ENCODE measurements around the gene FMN1. TPM values are rescaled to one million over a fixed set of nuclear protein-coding genes. Genes with fewer than 3 reads are reported as not detected.
A peak's percentile ranks its signal among the peaks of the same experiment; 100 is the strongest.

FMN1 gene
- total RNA-seq, 2 donors from 2014 or later, result 5.4 to 9.4 TPM

GRCh38 chr15:33104212-33104611, 90.3 kb downstream of the FMN1 start:
- intact Hi-C loops (cut with DNase I), result no loop called here
- DNase-seq, result no peak
- ATAC-seq, result no peak

GRCh38 chr15:33101036-33101435, 93.5 kb downstream of the FMN1 start:
- no peak for ATAC-seq
- DNase-seq, result no peak
- intact Hi-C loops (cut with DNase I), result no loop called here

- intact Hi-C loops (cut with DNase I), result no loop called here
- DNase-seq (no peak), ATAC-seq (no peak)
These were observed 94.2 kb downstream of the FMN1 start for GRCh38 chr15:33100314-33100713.

GRCh38 chr15:33099739-33100138, 94.8 kb downstream of the FMN1 start:
- ATAC-seq (no peak), DNase-seq (no peak)
- intact Hi-C loops (cut with DNase I), result no loop called here

- intact Hi-C loops (cut with DNase I), result no loop called here
- DNase-seq (no peak), ATAC-seq (no peak)
These were observed 95.3 kb downstream of the FMN1 start for GRCh38 chr15:33099213-33099612.

GRCh38 chr15:33098094-33099058, 96.1 kb downstream of the FMN1 start:
- ATAC-seq, result no peak
- no peak for DNase-seq
- intact Hi-C loops (cut with DNase I), result no loop called here

- ATAC-seq (no peak), DNase-seq (no peak)
- intact Hi-C loops (cut with DNase I), result no loop called here
These were observed 98.4 kb downstream of the FMN1 start for GRCh38 chr15:33096134-33096533.

GRCh38 chr15:33095641-33096040, 98.9 kb downstream of the FMN1 start:
- DNase-seq, result no peak
- intact Hi-C loops (cut with DNase I), result no loop called here
- ATAC-seq, result no peak

- intact Hi-C loops (cut with DNase I), result no loop called here
- DNase-seq, result no peak
- ATAC-seq, result no peak
These were observed 100.2 kb downstream of the FMN1 start for GRCh38 chr15:33094336-33094735.

- ATAC-seq, result no peak
- no peak for DNase-seq
- intact Hi-C loops (cut with DNase I), result no loop called here
These were observed 101.3 kb downstream of the FMN1 start for GRCh38 chr15:33093222-33093621.

- no peak for ATAC-seq
- intact Hi-C loops (cut with DNase I), result no loop called here
- DNase-seq, result no peak
These were observed 102.4 kb downstream of the FMN1 start for GRCh38 chr15:33091983-33092693.

- DNase-seq (no peak), ATAC-seq (no peak)
- intact Hi-C loops (cut with DNase I), result loop anchor here in 1 of 2 donors (2.0 to 10.0 kb wide), 2 partner anchors 43 to 615 kb away; no protein-coding TSS in a partner anchor
These were observed 104.4 kb downstream of the FMN1 start for GRCh38 chr15:33089878-33090757.

GRCh38 chr15:33089165-33089877, 105.2 kb downstream of the FMN1 start:
- ATAC-seq (no peak), DNase-seq (no peak)
- intact Hi-C loops (cut with DNase I), result loop anchor here in 1 of 2 donors (2.0 to 10.0 kb wide), 2 partner anchors 43 to 615 kb away; no protein-coding TSS in a partner anchor

- no peak for DNase-seq
- ATAC-seq, result peak in 1 of 2 donors; percentile 47
- intact Hi-C loops (cut with DNase I), result loop anchor here in 1 of 2 donors (10.0 kb wide), 1 partner anchor 618 kb away; no protein-coding TSS in a partner anchor
These were observed 107.9 kb downstream of the FMN1 start for GRCh38 chr15:33086500-33087121.

- intact Hi-C loops (cut with DNase I), result loop anchor here in 1 of 2 donors (10.0 kb wide), 1 partner anchor 620 kb away; no protein-coding TSS in a partner anchor
- DNase-seq, result no peak
- no peak for ATAC-seq
These were observed 109.9 kb downstream of the FMN1 start for GRCh38 chr15:33084661-33085060.

- ATAC-seq (no peak), DNase-seq (no peak)
- intact Hi-C loops (cut with DNase I), result loop anchor here in 1 of 2 donors (10.0 kb wide), 1 partner anchor 621 kb away; no protein-coding TSS in a partner anchor
These were observed 111.1 kb downstream of the FMN1 start for GRCh38 chr15:33083232-33084081.

GRCh38 chr15:33080006-33080405, 114.5 kb downstream of the FMN1 start:
- no peak for DNase-seq
- intact Hi-C loops (cut with DNase I), result loop anchor here in 1 of 2 donors (10.0 kb wide), 1 partner anchor 625 kb away; no protein-coding TSS in a partner anchor
- ATAC-seq, result no peak

All from left cardiac atrium (tissue), 4 donors.